ENCODE data around the gene WFDC2.

Gene WFDC2

GRCh38 chr20:45485388-45485787, 15.8 kb downstream of the WFDC2 start:
- H3K27ac ChIP-seq, result no peak overlapping the region
- no peak for TF ChIP-seq CTCF (conservative IDR thresholded peaks at IDR 0.05)
- no peak for TF ChIP-seq ZFX (IDR thresholded peaks at IDR 0.05)

- TF ChIP-seq ZFX (IDR thresholded peaks at IDR 0.05) (no peak), CTCF (conservative IDR thresholded peaks at IDR 0.05) (peak; percentile 31)
- H3K27ac ChIP-seq, result no peak overlapping the region
Observed at GRCh38 chr20:45487231-45487635, 17.7 kb downstream of the WFDC2 start.

- H3K27ac ChIP-seq, result no peak overlapping the region
- TF ChIP-seq CTCF (conservative IDR thresholded peaks at IDR 0.05), result no peak
- no peak for TF ChIP-seq ZFX (IDR thresholded peaks at IDR 0.05)
Observed at GRCh38 chr20:45489083-45489531, 19.6 kb downstream of the WFDC2 start.

- TF ChIP-seq CTCF (conservative IDR thresholded peaks at IDR 0.05), result no peak
- TF ChIP-seq ZFX (IDR thresholded peaks at IDR 0.05), result no peak
- no peak overlapping the region for H3K27ac ChIP-seq
Observed at GRCh38 chr20:45495501-45495941, 26.0 kb downstream of the WFDC2 start.

- no peak overlapping the region for H3K27ac ChIP-seq
- TF ChIP-seq CTCF (conservative IDR thresholded peaks at IDR 0.05), result no peak
- TF ChIP-seq ZFX (IDR thresholded peaks at IDR 0.05), result no peak
Observed at GRCh38 chr20:45496166-45496565, 26.6 kb downstream of the WFDC2 start.

- H3K27ac ChIP-seq, result no peak overlapping the region
- TF ChIP-seq CTCF (conservative IDR thresholded peaks at IDR 0.05), result no peak
- no peak for TF ChIP-seq ZFX (IDR thresholded peaks at IDR 0.05)
Observed at GRCh38 chr20:45497971-45498494, 28.5 kb downstream of the WFDC2 start.

- no peak overlapping the region for H3K27ac ChIP-seq
- TF ChIP-seq ZFX (IDR thresholded peaks at IDR 0.05), result no peak
- no peak for TF ChIP-seq CTCF (conservative IDR thresholded peaks at IDR 0.05)
Observed at GRCh38 chr20:45500022-45500421, 30.5 kb downstream of the WFDC2 start.
